Activated T-helper 1 cell treated with anti-CD3 and anti-CD28 coated beads, Interleukin-2, amount 50 U/mL, for 16 hours (primary cell): ENCODE data around the gene SETD5.
A peak's percentile ranks its signal among the peaks of the same experiment; 100 is the strongest.
"Not testable (repeated sequence)": the region's sequence is repeated elsewhere in the genome, so short reads cannot be mapped to it uniquely, and the experiment has no call there.

Experiments used
- DNase-seq, 2 donors: peaks; one replicate each; pipeline ENCODE4 v3.0.0-alpha.2; 2020; ENCODE audit warnings: low read depth in 1 of 2, low spot score in 1 of 2

SETD5 gene

DNA sequence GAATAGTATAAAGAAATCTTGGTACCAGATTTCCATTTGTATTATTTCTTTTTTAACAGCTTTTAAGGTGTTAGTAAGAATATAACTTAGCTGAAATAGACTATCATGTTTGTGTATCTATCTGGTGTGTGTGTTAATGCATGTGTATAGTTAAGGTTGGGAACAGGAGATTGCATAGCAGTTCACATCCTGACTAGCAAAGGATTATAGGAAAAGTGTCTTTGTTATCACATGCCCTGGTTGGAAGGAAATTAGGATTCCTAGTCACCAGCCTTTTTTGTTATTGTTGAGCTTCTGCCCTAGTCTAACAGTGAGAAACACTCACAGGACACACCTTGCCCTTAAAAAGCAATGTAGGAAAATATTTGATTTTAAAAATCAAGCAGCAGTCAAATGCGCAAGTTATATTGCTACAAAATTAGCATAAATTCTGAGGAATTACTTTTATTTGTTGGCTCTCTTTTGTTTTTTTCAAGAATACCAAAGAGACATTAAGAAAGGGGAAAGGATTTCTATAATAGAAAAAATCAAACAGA, 58.2 kb downstream of the SETD5 start:
- DNase-seq, result no peak

GRCh38 chr3:9467451-9467850, 70.0 kb downstream of the SETD5 start:
- no peak for DNase-seq

DNA sequence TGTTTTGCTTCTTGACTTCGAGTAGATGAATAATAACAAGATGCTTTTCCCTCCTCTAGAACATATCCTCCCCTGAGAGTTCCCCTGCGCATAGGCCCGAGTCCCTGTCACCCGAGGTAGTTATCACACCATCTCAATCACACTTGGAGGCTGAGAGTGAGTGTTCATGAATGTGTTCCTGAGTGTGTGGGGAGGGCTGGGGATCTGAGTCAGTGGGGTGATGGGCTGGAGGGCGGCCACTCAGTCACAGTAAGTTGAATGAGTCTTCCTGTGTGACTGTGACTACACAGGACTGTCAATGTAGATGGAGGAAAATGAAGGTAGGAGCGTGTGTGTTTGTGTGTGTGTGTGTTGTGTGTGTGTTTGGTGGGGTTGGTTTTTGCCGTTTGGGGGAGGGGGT, 71.0 kb downstream of the SETD5 start:
- DNase-seq, result no peak

DNA sequence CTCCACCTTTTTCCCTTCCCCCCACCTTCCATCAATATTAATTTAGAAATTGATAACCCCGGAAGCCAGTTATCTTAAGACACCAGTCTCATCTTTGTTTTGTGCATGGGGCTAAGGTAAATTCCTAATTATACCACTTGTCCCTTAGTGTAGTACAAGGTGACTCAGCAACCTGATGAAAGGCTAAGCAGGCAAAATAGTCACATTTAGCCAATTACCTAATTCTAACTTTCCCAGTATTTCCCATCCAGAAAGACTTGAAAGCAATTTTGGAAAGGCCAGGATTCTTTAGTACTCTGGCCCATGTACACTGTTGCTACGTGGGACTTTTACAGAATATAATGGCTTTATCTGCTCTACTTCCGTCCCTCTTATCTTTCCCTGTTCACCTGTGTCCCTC, 72.6 kb downstream of the SETD5 start:
- DNase-seq, result no peak

DNA sequence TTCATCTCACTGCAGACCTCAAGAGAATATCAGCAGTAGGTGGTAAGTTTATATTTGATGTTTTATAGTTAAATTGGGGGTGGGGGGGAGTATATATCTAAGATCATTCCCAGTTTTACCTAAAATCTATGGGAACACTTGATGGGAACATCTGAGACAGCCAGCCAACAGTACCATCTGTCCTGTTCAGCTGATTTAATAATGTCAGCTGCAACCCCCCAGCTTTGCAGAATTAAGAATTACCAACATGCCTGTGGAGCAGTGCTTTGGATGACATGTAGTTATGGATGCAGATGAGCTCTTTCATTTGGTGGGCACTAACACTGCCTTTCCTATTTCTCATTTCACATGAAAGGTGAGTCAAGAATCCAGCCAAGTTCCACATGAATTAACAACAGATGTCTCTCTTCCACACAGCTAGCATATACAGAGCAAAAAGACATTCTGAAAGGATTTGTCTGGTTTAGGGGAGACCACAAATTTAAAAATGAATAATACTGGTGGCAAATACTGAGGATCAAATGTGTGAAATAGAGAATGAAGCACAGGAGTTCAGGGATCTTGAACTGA, 76.2 kb downstream of the SETD5 start:
- DNase-seq, result no peak

DNA sequence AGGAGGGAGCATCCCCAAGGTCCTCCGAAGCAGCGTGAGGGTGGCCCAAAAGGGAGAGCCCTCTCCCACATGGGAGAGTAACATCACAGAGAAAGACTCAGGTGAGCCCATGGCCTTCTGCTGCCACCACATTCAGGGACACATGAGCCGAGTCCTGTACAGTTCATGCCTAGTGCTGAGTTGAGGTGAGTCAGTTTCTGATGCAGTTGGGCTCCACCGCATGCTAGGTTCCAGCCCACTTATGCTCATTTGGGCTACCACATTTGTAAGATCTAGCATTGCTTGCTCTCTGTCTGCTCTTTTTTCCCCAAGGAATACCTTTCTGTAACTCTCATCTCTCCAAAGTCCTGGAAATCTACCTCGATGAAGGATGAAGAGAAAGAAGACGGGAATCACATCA, 77.1 kb downstream of the SETD5 start:
- no peak for DNase-seq

DNA sequence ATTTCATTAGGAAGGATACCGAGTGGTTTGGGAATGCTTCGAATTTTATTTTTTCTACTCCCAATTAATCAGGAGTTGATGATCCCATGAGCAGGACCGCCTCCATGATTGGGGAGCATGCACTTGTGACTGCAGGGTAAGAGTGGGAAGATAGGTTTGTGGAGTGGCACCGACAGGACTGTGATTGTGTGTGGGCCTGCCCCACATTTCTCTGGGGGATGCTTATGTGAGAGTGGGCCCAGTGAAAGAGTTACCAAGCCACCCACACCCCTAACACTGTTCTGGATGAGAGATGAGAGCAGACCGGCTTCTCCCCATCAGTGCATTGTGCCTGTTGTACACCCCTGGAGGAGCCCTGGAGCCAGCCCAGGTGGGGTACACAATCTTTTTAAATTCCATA, 79.5 kb downstream of the SETD5 start:
- DNase-seq, result no peak

GRCh38 chr3:9480265-9480664, 82.8 kb downstream of the SETD5 start:
- no peak for DNase-seq

GRCh38 chr3:9485248-9485647, 87.8 kb downstream of the SETD5 start:
- DNase-seq, result no peak

GRCh38 chr3:9491506-9491905, 94.1 kb downstream of the SETD5 start:
- DNase-seq, result no peak

DNA sequence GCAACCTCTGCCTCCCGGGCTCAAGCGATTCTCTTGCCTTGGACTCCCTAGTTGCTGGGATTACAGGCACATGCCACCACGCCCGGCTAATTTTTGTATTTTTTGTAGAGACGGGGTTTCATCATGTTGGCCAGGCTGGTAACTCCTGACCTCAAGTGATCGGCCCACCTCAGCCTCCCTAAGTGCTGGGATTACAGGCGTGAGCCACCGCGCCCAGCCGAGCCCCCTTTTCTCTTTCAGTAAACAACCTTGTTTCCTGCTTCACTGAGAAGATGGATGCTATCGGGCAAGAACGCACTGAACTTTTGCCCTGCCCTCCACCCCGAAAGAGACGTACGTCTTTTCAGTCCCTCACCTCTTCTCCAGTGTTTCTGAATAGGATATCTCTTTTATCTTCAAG, 96.6 kb downstream of the SETD5 start:
- DNase-seq, result not testable (repeated sequence)

- no peak for DNase-seq
Observed at GRCh38 chr3:9496893-9497292, 99.5 kb downstream of the SETD5 start.

DNA sequence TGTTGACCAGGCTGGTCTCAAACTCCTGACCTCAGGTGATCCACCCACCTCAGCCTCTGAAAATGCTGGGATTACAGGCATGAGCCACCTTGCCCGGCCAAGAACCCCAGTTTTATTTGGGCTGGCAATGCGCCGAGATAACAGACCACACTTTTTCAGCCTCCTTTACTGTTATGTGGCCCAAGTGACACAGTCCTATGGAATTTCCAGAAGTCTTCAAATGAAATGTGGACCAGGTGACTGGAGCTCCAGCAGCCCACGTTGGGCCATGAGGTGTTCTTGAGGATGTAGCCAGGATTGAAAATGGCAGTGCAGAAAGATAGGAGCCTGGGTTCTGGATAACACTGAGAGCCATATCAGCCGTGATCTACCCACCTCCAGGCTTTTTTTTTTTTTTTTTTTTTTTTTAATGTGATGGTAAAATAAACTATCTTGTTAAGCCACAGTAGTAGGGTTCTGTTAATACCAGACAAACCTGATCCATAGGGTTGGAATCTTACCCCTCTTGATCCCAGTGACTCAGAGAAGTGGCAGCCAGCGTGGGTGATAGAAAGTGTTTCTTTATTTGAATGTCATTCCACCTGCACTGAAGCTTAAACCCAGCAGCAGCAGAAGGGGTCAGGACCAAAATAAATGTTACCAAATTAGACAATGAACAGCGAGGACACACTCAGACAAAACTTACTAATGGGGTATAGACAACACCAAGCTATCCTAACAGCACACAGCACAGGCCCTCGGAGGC, 100.6 kb downstream of the SETD5 start:
- no peak for DNase-seq

DNA sequence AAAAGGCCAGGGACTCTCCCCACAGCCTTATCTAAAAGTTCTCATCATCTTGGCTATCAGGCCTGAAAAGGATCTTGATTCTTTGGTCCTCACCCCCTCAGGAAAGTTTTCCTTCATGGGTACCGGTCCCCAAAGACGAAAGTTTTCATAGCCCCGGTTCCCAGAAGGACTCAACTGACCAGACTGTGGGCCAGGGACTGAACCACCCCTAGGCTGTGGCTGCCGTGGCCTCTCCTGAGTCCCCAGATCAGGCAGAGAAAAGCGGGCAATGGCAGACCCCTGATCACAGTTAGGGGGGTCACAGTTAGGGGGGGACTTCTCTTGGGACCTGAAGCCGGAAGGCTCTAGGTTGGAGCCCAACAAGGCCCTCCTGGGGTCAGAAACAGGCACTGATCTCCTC, 101.4 kb downstream of the SETD5 start:
- no peak for DNase-seq

DNA sequence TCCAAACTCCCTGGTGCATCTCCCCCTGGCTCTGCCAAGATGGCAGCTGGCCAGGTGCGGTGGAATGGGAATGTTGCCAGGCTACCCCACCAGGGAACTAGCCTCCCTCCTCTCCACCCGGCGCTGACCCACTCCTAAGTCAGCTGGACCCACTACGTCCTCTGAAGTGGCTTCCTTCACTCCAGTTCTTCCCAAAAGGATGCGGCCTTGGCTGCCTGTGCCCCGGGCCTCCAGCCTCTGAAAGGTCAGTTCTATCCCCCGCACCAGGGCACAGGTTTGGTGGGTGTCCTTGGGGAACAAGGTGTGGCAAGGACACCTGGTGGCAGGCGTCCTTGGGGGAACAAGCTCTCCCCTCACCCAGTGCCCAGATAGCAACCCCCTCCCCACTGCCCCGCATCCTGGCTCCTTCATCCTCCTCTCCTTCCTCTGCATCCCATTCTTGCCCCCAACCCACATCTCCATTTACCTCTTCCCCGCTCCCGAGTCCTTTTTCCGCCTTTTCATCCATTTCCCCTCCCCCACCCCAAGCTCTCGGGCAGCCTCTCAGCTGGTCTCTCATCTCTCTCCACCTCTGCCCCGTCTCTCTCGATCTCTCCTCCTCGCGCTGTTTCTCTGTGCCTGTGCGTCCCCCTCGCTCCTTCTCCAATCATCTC, 102.2 kb downstream of the SETD5 start:
- DNase-seq, result no peak

DNA sequence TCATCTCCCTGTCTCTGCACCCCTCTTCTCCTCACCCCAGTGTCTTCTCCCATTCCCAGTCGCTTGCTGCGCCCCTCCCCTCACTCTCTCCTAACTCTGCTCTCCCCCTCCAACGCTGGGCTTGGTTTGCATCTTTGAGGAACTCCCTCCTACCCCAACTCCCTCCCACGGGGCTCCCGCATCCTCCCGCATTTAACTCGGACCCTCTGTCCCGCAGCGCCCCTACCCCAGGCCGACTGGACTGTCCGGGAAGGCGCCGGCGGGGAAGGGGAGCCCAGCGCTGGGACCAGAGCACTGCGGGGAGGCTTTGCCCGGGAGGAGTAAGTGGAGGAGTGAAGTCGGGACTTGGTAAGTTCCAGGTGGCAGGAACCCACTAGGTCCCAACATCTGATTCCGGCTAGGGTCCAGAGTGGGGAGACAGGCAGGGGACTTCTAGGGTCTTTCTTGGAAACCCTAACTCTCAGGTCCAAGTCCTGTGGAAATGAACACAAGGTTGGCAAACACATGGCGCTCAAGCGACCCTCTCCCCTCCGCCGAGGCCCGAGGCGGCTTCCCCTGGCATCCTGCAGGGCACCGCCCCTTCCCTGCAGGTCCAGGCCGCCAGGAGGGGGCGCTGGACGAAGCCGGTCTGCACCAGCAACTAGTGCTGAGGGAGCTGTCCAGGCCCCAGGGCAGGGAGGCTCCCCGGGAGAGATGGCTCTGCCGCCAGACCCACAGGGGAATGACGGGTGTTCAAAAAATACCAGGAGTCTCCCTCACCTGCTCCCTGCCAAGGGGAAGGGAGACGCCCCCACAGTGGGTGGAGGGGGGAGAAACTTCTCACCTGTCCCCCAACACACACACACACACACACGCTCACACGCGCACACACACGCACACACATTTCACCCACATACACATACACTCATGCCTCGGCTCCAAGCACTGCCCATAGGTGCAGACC, 103.0 kb downstream of the SETD5 start:
- peak; percentile 21 to 36 for DNase-seq

- DNase-seq, result no peak
Observed at GRCh38 chr3:9501226-9501625, 103.8 kb downstream of the SETD5 start.

DNA sequence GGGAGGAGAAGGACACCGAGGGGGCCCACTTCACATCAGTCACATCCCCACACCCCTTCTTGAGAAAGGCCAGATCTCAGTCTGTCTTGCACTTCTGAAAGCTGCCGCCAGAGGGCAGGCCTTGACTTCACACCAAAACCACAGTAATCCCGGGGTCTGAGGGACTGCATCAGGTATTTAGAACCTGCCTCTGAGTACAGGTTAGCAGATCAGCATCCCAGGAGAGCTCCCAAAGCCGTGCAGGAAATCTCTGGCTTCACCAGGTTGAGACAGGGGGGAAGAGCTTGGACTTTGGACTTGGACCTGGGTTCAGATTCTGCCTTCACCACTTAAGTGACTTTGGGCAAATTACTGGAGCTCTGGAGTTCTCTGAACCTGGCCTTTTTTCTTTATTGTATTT, 105.9 kb downstream of the SETD5 start:
- peak; percentile 34 to 58 for DNase-seq

- DNase-seq, result no peak
Observed at GRCh38 chr3:9507586-9508578, 110.5 kb downstream of the SETD5 start.

GRCh38 chr3:9508781-9509180, 111.4 kb downstream of the SETD5 start:
- no peak for DNase-seq
